Prostate gland (tissue), 2 donors: ENCODE results near the gene CORO7. TPM values are rescaled to one million over a fixed set of nuclear protein-coding genes. Genes with fewer than 3 reads are reported as not detected.

ENCODE experiments used
- DNase-seq: peaks from one replicate; pipeline ENCODE4 v3.0.0-alpha.2; 2019; ENCODE audit warnings: low spot score
- H3K27ac ChIP-seq, 2 donors: fragments of 200-600 bp; sonication (generic); 2 replicates each; pipeline ENCODE4 v1.5.1; 2017 to 2019
- H3K27me3 ChIP-seq: fragments of 200-600 bp; sonication (generic); replicated peaks from 2 replicates; pipeline ENCODE4 v1.5.1; 2019; ENCODE audit not compliant: insufficient read depth
- H3K36me3 ChIP-seq, 2 donors: fragments of 200-600 bp; sonication (generic); 1 replicate in 1 of 2; 2 replicates in 1 of 2; pipeline versions ENCODE4 v1.5.1 to v1.8.1; 2017 to 2019
- H3K4me1 ChIP-seq: fragments of 200-600 bp; sonication (generic); replicated peaks from 2 replicates; pipeline ENCODE4 v1.5.1; 2019
- H3K4me3 ChIP-seq, 2 donors: fragments of 200-600 bp; sonication (generic); 2 replicates each; pipeline ENCODE4 v1.5.1; 2017 to 2019
- H3K9me3 ChIP-seq: fragments of 200-600 bp; sonication (generic); 2 replicates; pipeline ENCODE4 v1.5.1; 2017
- POLR2A ChIP-seq: fragments of 450-650 bp; IDR thresholded peaks from one replicate; pipeline ENCODE4 v1.6.1; 2016; ENCODE audit warnings: antibody characterized with exemption, mild to moderate bottlenecking
- POLR2AphosphoS5 ChIP-seq: sonication (generic); formaldehyde crosslinking; IDR thresholded peaks from one replicate; pipeline ENCODE4 v1.6.1; 2017; ENCODE audit warnings: antibody characterized with exemption
- WGBS: methylation state at CpG from one replicate; pipeline ENCODE4 v1.1.5; 2018; 5-methylcytosine and 5-hydroxymethylcytosine counted together
- intact Hi-C: fragments of 100-400 bp; cut with DNase I; formaldehyde crosslinking; loops from one replicate; pipeline ENCODE4 v1.14.2; 2022
- total RNA-seq, 2 donors: library from RNA; depleted of rRNA; stranded (reverse); fragments of >200 nt; gene quantifications; one replicate each; pipeline ENCODE4 v1.1.0, GENCODE V29; 2016
- TF ChIP-seq, protein P1 (sequence below), 4 experiments: fragments of 200-600 bp in 2 of 4; fragments of 450-650 bp in 2 of 4; sonication (generic) in 2 of 4; IDR thresholded peaks; 1 replicate in 3 of 4; 2 replicates in 1 of 4; pipeline ENCODE4 v1.5.1; 2016 to 2019; ENCODE audit warnings: antibody characterized with exemption in 4 of 4, mild to moderate bottlenecking in 2 of 4, moderate library complexity in 2 of 4

CORO7 gene
- total RNA-seq, 2 donors from 2014 or later: 24.1 to 122 TPM

DNA sequence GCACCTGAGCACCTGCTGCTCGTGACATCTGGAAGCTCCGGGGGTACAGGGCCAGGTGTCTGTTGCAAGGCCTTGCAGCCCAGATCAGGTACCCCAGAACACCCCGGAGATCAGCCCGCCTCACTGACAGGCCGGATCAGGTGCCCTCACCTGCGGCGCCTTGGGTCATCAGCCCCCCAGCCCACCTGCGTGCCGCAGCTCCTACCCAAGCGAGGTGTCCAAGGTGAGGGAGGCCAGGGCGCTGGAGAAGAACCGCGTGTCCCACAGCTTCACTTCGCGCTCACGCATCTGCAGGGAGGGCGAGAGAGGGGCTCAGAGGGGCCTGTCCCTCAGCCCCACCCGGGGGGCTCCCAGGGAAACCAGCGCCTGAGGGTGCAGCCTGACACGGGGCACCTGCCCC is 28.6 kb downstream of the CORO7 start:
- Histone ChIP-seq H3K4me1 (no peaks in the 10 kb centered on the region), H3K27ac (no peak overlapping the region)

DNA sequence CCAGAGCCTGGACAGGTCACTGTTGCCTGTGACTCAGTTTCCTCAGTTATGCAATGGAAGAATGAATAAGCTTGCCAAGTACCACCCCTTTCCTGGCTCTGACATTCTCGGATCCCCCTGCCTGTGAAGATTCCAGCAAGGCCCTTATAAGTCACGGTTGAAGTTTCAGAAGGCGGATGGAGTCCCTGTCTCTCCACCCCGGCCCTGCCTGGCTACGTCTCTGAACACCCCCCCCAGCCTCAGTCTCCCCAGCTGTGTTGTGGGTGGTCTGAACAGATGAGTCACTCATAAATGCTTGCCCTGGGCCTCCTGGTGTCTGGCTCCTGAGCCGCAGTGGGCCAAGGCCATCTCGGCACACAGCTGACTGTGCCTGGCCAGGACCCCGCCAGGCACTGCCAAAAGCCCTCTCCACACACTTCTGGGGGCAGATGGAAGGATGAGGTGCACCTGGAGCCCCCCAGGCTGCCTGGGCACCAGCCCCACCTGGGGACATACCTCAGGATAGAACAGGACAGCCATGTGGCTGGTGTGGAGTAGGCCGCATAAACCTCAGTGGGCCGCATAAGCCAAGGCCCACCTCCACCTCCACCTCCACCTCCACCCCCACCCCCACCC is 29.3 kb downstream of the CORO7 start:
- H3K27me3 ChIP-seq: no peaks in the 10 kb centered on the region
- H3K4me1 ChIP-seq: no peaks in the 10 kb centered on the region
- WGBS: 84% methylated on average over 9 of the region's 10 CpGs
- no peaks in the 10 kb centered on the region for H3K9me3 ChIP-seq
- no peak for DNase-seq
- TF ChIP-seq, protein P1, sequence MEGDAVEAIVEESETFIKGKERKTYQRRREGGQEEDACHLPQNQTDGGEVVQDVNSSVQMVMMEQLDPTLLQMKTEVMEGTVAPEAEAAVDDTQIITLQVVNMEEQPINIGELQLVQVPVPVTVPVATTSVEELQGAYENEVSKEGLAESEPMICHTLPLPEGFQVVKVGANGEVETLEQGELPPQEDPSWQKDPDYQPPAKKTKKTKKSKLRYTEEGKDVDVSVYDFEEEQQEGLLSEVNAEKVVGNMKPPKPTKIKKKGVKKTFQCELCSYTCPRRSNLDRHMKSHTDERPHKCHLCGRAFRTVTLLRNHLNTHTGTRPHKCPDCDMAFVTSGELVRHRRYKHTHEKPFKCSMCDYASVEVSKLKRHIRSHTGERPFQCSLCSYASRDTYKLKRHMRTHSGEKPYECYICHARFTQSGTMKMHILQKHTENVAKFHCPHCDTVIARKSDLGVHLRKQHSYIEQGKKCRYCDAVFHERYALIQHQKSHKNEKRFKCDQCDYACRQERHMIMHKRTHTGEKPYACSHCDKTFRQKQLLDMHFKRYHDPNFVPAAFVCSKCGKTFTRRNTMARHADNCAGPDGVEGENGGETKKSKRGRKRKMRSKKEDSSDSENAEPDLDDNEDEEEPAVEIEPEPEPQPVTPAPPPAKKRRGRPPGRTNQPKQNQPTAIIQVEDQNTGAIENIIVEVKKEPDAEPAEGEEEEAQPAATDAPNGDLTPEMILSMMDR (IDR thresholded peaks at IDR 0.05): no peak
- TF ChIP-seq POLR2A (no peak), POLR2AphosphoS5 (no peak)
- intact Hi-C loops: no loop called here
- H3K27ac ChIP-seq: no peak overlapping the region
- no peaks in the 10 kb centered on the region for H3K36me3 ChIP-seq
- no peak overlapping the region for H3K4me3 ChIP-seq

More for the DNA sequence above, 28.6 kb downstream of the CORO7 start:
- no peak for DNase-seq
- WGBS: 88% methylated on average over 20 of the region's 20 CpGs
- no peak overlapping the region for H3K4me3 ChIP-seq
- no peaks in the 10 kb centered on the region for H3K9me3 ChIP-seq
- intact Hi-C loops: no loop called here
- no peaks in the 10 kb centered on the region for H3K27me3 ChIP-seq
- H3K36me3 ChIP-seq: no peaks in the 10 kb centered on the region
- no peak for TF ChIP-seq POLR2AphosphoS5
- TF ChIP-seq, protein P1 (IDR thresholded peaks at IDR 0.05): no peak
- no peak for TF ChIP-seq POLR2A

DNA sequence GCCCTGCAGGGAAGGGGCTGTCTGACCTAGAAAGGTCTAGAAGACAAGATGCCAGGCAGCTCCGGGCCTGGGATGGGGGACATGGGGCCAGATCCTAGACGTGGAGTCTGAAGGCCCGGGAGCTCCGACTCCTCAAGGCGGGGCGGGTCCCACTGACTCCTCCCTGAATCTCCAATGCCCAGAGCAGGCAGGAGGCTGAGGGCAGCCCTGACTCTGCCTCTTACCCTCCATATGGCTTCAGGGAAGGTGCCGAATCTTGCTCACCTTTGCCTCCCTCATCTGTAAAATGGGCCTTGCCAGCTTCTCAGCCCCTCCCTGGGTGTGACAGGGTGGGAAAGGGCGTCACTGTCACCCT is 30.0 kb downstream of the CORO7 start:
- no peak overlapping the region for H3K27ac ChIP-seq
- H3K27me3 ChIP-seq: no peaks in the 10 kb centered on the region
- no peaks in the 10 kb centered on the region for H3K36me3 ChIP-seq
- 75% methylated on average over 7 of the region's 8 CpGs for WGBS
- H3K9me3 ChIP-seq: no peaks in the 10 kb centered on the region
- intact Hi-C loops: no loop called here
- TF ChIP-seq POLR2A: no peak
- TF ChIP-seq, protein P1 (IDR thresholded peaks at IDR 0.05): no peak
- TF ChIP-seq POLR2AphosphoS5: no peak
- no peak for DNase-seq
- H3K4me1 ChIP-seq: no peaks in the 10 kb centered on the region
- no peak overlapping the region for H3K4me3 ChIP-seq

DNA sequence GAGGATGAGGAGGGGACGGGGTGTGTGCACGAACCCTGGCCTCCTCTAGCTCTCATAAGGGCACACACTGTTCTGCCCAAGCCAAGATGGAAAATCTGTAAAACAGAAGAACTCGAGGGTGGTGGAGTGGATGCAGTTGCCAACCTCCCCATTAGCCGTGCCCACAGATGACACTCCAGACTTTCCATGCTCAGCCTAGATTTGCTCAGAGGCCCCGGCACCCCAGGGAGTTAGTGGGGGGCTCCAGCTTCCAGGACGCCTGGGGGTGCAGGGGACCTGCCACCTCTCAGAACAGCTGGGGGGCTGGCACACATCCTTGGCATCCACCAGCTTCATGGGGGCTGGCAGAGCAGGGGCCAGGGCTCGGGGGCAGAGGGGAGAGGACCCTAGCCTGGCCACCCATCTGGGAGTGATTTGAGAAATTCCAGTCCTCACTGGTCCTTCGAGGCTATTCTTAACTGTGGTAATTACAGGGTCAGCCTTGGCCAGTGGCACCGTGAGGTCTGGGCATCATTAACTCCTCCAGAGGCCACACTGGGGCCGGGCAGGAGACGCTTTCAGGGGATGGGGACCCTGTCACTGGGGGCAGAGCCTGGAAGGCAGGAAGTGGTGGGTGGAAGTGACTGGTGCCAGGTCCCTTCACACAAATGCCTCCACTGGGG is 30.5 kb downstream of the CORO7 start:
- TF ChIP-seq POLR2A (no peak), POLR2AphosphoS5 (no peak)
- TF ChIP-seq, protein P1 (IDR thresholded peaks at IDR 0.05): no peak
- intact Hi-C loops: no loop called here
- H3K4me3 ChIP-seq: no peak overlapping the region
- no peaks in the 10 kb centered on the region for H3K9me3 ChIP-seq
- peak overlapping the region in 1 of 2 donors; percentile 18 for H3K27ac ChIP-seq
- H3K4me1 ChIP-seq: no peaks in the 10 kb centered on the region
- WGBS: 72% methylated on average over 11 of the region's 11 CpGs
- DNase-seq: no peak
- no peaks in the 10 kb centered on the region for H3K27me3 ChIP-seq
- no peaks in the 10 kb centered on the region for H3K36me3 ChIP-seq
